Suppressor macrophage (primary cell): ENCODE measurements around the gene THBS4.
A peak's percentile ranks its signal among the peaks of the same experiment; 100 is the strongest.

Source experiments
- DNase-seq, 4 experiments: peaks; one replicate each; pipeline ENCODE4 v3.0.0-alpha.2; 2020 to 2022

Gene THBS4

GRCh38 chr5:80116465-80116864 lies 81.3 kb downstream of the THBS4 start:
- no peak for DNase-seq

GRCh38 chr5:80117446-80117845 lies 82.3 kb downstream of the THBS4 start:
- no peak for DNase-seq

GRCh38 chr5:80119372-80119771 lies 84.2 kb downstream of the THBS4 start:
- DNase-seq: no peak

GRCh38 chr5:80122579-80122978 lies 87.4 kb downstream of the THBS4 start:
- peak; percentile 87 to 98 (median 93) for DNase-seq

GRCh38 chr5:80124121-80124918 lies 89.2 kb downstream of the THBS4 start:
- DNase-seq: peak in 3 of 4 experiments; percentile 38 to 59 (median 58)

GRCh38 chr5:80125022-80125961 lies 90.1 kb downstream of the THBS4 start:
- DNase-seq: peak; percentile 53 to 87 (median 72)

GRCh38 chr5:80125962-80126480 lies 90.9 kb downstream of the THBS4 start:
- DNase-seq: peak; percentile 84 to 99 (median 91)

GRCh38 chr5:80127116-80127552 lies 92.0 kb downstream of the THBS4 start:
- peak; percentile 77 to 95 (median 88) for DNase-seq

- DNase-seq: no peak
These were observed 93.0 kb downstream of the THBS4 start for GRCh38 chr5:80128141-80128540.

GRCh38 chr5:80129146-80129545 lies 94.0 kb downstream of the THBS4 start:
- DNase-seq: no peak
